HL-60/S4 treated with retinoic acid at 250 ng/mL for 4 days and 3 days (cell line): Measurements from ENCODE around the gene TIE1.

Experiments
- in situ Hi-C: fragments of 300-500 bp; cut with MboI; formaldehyde crosslinking; loops from 2 replicates; pipeline ENCODE4 v1.7.0; 2022; ENCODE audit warnings: low sequenced_read_pairs

The TIE1 gene

DNA sequence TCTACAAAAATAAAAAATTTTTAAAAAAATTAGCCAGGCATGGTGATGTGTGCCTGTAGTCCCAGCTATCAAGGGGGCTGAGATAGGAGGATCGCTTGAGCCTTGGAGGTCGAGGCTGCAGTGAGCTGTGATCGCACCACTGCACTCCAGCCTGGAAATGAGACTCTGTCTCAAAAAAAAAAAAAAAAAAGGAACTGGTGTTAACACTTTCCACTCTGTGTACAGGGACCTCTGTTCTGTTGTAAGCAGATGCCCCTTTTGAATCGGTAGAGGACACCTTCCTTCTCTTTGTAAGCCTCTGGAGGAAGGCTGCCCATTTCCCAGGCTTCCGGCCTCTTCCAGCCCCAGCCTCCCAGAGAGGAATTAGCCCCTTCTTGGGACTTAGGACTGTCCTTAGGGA is 8.1 kb upstream of the TIE1 start:
- in situ Hi-C loops = no loop called here

GRCh38 chr1:43293176-43293575 is 7.6 kb upstream of the TIE1 start:
- in situ Hi-C loops = no loop called here

GRCh38 chr1:43293896-43294760 is 6.7 kb upstream of the TIE1 start:
- in situ Hi-C loops = no loop called here

- in situ Hi-C loops = no loop called here
These were observed 6.0 kb upstream of the TIE1 start for GRCh38 chr1:43294761-43295160.

- in situ Hi-C loops = no loop called here
These were observed 4.6 kb upstream of the TIE1 start for GRCh38 chr1:43296207-43296606.

- in situ Hi-C loops = no loop called here
These were observed 2.7 kb upstream of the TIE1 start for GRCh38 chr1:43298055-43298454.

DNA sequence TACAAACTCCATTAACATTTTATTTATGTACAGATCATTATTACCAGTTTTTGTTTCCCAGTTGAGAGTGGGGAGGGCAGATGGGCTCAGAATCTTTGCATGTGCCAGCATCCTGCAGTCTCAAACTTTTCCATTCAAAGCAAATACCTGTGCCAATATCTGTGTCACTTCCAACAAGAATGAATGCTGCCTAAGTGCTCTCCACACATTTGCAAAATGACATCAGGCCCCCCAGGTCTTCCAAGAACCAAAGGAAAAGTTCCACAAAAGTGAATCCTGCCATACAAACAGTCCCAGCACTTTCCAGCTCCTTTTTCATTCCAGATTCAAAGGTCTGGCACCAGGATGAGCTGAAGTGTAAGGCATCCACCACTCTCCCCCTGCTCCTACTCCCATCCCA is 1.7 kb upstream of the TIE1 start:
- in situ Hi-C loops = no loop called here

DNA sequence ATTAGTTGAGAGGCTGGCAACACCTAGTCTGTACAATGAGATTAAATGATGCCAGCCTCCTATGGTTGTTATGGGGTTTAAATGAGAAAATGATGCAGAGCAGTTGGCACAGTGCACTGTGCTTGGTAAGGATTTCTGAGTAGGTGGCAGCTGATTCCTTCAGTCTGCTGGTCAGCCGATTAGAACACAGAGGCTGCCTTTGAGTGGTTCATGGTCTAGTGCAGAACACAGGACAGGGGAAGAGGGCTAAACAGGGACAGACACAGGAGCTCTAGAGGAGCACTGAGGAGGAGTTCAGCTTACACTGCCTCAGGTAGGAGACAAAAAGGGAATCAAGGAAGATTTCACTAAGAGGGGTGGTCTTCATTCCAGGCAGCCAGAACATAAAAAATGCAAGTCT is 1.4 kb downstream of the TIE1 start:
- in situ Hi-C loops = no loop called here

DNA sequence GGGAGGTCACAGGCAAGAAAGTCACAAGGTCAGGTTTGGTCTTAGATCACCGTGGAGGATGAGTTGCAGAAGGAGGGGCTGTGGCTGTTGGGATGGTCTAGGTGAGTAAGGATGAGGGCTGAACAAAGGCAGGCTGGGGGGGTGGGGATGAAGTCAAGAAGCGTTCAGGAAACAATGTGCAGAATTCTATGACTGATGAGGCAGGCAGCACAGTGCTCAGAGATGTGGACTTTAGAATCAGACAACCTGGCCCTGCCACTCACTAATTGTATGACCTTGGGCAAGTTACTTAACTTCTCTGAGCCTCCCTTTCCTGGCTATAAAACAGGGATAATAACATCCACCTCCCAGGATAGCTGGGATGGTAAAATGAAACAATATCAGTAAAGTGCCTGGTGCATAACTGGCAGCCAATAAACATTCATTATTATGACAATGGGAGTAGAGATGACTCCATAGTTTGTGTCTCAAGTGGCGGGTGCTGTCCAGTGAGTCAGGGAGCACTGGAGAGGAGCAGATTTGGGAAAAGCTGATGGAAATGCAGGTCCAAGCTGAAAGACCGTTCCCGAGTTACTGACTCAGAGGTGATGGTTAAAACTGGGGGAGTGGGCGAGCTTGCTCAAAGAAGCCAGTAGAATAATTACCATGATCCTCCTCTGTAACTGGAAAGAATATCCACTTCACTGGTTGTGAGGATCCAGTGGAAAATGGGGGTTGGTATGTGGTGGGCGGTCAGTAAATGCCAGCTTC is 2.1 kb downstream of the TIE1 start:
- in situ Hi-C loops = no loop called here

DNA sequence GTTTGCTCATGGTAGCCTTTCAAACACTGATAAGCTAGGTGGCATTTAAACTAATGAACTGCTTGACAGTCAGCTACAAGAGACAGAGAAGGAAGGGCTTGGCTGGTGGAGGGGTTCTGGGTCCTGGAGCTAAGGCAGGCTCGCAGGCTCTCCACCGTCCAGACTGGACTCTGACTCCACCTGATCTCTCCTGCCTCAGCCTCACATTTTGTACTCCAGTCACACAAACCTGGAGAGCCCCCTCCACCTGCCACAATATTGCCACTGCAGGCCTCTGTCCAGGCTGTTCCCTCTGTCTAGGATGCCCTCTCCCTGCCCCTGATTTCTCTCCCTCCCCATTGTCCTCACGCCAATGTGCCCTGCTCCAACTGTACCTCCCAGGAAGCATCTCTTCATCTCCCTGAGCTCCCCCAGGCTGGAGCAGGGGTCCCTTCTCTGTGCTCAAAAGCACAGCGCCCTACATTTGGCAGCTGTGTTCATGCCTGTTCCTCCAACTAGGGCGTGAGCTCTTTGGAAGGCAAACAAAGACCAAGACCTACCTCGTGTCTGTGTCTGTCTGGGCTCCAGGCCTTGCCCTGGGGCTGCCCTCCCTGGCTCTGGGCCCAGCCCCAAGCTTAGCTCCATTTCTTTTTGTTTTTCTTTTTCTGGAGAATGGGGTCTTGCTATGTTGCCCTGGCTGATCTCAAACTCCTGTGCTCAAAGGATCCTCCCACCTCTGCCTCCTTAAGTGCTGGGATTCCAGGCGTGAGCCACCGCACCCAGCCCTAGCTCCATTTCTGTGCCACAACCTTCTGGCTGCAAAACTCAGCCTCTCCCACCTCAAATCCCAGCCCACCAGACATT is 2.9 kb downstream of the TIE1 start:
- in situ Hi-C loops = no loop called here

DNA sequence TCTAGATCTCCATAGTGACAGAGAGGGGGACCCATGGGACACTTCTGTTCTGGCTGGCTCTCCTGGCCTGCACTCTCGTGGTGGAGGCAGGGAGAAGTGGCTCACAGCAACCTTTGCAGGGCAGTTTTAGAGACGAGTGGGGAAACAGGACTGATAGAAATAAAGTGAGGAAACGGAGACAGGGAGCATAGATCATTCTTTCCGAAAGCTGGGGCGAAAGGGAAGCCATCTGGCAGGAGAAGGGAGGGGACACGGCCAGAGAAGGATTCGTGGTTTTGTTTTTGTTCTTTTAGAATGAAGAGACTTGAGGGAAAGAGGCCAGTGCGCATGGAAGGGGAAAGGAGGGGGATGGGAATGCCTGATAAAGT is 3.5 kb downstream of the TIE1 start:
- in situ Hi-C loops = no loop called here

- in situ Hi-C loops = no loop called here
These were observed 4.1 kb downstream of the TIE1 start for GRCh38 chr1:43304771-43305300.

DNA sequence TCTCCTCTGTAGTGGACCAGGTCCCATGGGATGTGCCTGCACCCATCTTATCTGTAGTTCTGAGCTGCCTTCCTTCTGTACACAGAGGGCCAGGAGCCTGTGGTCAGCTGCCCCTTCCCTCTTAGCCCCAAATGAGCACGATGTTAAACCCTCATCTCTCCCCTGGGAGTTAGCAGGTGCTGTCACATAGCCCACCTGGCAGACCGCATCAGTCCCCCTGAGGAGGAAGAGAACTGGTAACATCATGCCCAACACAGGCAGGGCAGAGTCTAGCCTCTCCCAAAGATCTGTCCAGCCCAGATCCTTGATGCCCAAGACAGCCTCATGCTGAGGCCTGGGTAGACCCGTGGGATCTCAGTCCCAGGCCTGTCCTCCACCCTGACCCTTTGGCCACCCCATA is 4.7 kb downstream of the TIE1 start:
- in situ Hi-C loops = no loop called here

DNA sequence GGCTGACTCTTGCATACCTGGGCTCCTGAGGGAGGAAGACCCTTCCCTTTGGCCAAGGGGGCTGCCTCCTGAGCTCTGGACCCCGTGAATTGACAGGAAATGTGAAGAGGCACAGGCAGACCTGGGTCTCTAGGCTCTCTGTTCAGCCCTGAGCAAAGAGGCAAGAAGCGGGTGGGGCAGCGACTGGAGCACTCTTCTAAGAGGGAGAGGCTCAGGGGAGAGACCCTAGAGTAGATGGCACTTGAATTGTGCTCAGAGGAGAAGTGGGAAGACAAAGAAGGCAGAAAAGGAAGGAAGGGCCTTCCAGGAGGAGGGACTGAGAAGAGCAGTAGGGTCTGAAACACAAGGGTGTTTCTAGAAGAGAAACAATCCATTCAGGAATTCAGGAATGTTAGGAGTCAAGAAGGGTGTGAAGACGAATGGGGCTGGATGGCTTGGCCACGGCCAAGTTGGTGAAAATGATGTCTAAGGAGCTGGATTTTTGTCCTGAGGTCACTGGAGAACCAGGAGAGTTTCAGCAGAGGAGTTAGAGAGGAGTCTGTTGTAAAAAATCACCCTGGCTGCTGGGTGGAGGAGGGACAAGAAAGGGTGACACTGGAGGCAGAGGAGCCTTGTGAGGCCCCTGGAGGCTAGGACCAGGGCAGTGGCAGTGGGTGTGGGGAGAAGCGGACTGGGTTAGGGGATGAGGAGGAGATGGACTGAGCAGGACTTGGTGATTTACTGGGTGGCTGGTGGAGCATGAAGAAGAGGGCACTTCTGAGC is 5.3 kb downstream of the TIE1 start:
- in situ Hi-C loops = no loop called here

DNA sequence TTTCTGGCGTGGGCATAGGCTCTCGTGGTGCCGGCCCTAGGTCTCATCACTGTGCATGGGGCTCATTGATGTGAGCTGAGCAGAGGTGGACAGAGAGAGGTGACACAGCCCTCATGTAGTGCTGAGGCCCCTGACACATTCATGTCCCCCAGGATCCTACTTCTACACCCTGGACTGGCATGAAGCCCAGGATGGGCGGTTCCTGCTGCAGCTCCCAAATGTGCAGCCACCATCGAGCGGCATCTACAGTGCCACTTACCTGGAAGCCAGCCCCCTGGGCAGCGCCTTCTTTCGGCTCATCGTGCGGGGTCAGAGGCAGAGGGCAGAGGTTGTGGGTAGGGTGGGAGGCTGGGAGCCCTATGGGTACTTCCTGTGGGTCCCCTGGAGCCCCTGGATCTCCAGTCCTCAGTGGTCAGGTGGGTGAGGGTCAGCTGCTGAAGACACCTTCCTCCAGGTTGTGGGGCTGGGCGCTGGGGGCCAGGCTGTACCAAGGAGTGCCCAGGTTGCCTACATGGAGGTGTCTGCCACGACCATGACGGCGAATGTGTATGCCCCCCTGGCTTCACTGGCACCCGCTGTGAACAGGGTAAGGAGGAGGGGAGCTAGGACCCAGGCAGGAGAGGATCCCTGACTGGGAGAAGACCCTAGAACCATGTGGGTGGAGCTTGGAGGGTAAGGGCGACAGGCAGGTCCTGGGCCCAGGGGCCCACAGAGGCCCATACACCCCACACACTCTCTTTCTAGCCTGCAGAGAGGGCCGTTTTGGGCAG is 6.1 kb downstream of the TIE1 start:
- in situ Hi-C loops = no loop called here

DNA sequence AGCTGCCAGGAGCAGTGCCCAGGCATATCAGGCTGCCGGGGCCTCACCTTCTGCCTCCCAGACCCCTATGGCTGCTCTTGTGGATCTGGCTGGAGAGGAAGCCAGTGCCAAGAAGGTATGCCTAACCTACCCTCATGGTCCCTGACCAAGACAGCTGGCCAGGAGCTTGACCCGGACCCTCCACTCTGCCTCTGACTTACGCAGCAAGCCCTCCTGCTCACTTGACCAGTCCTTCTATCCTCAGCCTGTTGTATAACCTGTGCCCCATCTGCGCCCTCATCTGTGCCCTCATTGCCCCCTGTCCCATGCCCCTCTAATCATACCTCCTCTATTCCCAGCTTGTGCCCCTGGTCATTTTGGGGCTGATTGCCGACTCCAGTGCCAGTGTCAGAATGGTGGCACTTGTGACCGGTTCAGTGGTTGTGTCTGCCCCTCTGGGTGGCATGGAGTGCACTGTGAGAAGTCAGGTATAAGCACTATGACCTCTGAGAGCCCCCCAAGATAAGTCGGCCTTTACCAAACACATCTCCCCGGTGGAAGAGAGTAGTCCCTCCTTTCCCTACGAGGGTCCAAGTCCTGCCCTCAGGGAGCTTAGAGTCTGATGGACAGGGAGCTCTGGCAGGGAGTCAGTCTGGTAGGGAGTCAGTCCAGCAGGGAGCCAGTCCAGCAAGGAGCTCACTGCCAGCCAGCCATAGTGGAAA is 6.8 kb downstream of the TIE1 start:
- in situ Hi-C loops = no loop called here

GRCh38 chr1:43308635-43309404 is 8.0 kb downstream of the TIE1 start:
- in situ Hi-C loops = no loop called here

- in situ Hi-C loops = no loop called here
These were observed 8.7 kb downstream of the TIE1 start for GRCh38 chr1:43309405-43310025.
